ENCODE results near the gene TMEM97.
A peak's percentile ranks its signal among the peaks of the same experiment; 100 is the strongest.

GRCh38 chr17:28369684-28370034 is 50.7 kb downstream of the TMEM97 start:
- TF ChIP-seq EZH2phosphoT487 (IDR thresholded peaks at IDR 0.05; ENCODE audit: low read depth, severe bottlenecking, unreplicated experiment) (no peak), EZH2 (IDR thresholded peaks at IDR 0.05; ENCODE audit: borderline replicate concordance) (no peak), CTCF (IDR thresholded peaks at IDR 0.05; ENCODE audit: poor library complexity) (peak; percentile 13)

Measured in hepatocyte (in vitro differentiated cells).